Measurements from ENCODE around the gene FAF1.

DNA sequence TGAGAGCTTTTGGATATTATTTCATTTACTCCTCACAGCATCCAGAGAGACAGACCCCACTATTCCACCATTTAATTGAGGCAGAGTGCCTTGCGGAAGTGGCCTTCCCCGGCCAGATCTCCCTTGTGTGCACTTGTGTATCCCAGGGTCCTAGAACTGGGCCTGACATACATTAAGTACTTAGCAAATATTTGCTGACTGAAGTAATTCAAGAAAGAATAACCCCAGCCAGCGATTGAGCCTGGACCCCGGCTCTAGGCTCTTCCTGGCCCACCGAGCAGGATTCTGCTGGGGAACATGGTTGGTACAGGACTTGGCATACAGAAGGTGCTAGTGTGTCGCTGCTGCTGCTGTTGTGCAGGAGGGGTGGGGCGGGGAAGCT, 545.2 kb downstream of the FAF1 start:
- TF ChIP-seq, protein P1, sequence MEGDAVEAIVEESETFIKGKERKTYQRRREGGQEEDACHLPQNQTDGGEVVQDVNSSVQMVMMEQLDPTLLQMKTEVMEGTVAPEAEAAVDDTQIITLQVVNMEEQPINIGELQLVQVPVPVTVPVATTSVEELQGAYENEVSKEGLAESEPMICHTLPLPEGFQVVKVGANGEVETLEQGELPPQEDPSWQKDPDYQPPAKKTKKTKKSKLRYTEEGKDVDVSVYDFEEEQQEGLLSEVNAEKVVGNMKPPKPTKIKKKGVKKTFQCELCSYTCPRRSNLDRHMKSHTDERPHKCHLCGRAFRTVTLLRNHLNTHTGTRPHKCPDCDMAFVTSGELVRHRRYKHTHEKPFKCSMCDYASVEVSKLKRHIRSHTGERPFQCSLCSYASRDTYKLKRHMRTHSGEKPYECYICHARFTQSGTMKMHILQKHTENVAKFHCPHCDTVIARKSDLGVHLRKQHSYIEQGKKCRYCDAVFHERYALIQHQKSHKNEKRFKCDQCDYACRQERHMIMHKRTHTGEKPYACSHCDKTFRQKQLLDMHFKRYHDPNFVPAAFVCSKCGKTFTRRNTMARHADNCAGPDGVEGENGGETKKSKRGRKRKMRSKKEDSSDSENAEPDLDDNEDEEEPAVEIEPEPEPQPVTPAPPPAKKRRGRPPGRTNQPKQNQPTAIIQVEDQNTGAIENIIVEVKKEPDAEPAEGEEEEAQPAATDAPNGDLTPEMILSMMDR (tag by site-specific recombination; IDR thresholded peaks at IDR 0.05): no peak
- TF ChIP-seq ZNF571 (tag by site-specific recombination; IDR thresholded peaks at IDR 0.05): no peak
- TF ChIP-seq, protein P2, sequence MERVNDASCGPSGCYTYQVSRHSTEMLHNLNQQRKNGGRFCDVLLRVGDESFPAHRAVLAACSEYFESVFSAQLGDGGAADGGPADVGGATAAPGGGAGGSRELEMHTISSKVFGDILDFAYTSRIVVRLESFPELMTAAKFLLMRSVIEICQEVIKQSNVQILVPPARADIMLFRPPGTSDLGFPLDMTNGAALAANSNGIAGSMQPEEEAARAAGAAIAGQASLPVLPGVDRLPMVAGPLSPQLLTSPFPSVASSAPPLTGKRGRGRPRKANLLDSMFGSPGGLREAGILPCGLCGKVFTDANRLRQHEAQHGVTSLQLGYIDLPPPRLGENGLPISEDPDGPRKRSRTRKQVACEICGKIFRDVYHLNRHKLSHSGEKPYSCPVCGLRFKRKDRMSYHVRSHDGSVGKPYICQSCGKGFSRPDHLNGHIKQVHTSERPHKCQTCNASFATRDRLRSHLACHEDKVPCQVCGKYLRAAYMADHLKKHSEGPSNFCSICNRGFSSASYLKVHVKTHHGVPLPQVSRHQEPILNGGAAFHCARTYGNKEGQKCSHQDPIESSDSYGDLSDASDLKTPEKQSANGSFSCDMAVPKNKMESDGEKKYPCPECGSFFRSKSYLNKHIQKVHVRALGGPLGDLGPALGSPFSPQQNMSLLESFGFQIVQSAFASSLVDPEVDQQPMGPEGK (tag by site-specific recombination; IDR thresholded peaks at IDR 0.05): no peak
- TF ChIP-seq ZNF76 (tag by site-specific recombination; IDR thresholded peaks at IDR 0.05; ENCODE audit: borderline replicate concordance, low read depth): no peak
- TF ChIP-seq ZNF791 (tag by site-specific recombination; IDR thresholded peaks at IDR 0.05): no peak
- TF ChIP-seq OSR2 (tag by site-specific recombination; IDR thresholded peaks at IDR 0.05): no peak
- no peak for TF ChIP-seq ELK4 (IDR thresholded peaks at IDR 0.05; ENCODE audit: borderline replicate concordance, low read depth, low read length)
- TF ChIP-seq, protein P3, sequence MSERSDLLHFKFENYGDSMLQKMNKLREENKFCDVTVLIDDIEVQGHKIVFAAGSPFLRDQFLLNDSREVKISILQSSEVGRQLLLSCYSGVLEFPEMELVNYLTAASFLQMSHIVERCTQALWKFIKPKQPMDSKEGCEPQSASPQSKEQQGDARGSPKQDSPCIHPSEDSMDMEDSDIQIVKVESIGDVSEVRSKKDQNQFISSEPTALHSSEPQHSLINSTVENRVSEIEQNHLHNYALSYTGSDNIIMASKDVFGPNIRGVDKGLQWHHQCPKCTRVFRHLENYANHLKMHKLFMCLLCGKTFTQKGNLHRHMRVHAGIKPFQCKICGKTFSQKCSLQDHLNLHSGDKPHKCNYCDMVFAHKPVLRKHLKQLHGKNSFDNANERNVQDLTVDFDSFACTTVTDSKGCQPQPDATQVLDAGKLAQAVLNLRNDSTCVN (tag by site-specific recombination; optimal IDR thresholded peaks at IDR 0.05): no peak
- TF ChIP-seq KLF9 (tag by site-specific recombination; IDR thresholded peaks at IDR 0.05; ENCODE audit: low read depth): no peak
- TF ChIP-seq ZNF37A (tag by site-specific recombination; IDR thresholded peaks at IDR 0.05): no peak
- TF ChIP-seq ZNF239 (tag by site-specific recombination; IDR thresholded peaks at IDR 0.05): no peak

Data from HEK293 (cell line).